DOHH2 (cell line): ENCODE results near the gene MAPK8IP2.

Experiments used
- H3F3A ChIP-seq: fragments of 200-600 bp; sonication (generic), shearing (Covaris generic); 2 replicates; pipeline ENCODE4 v1.6.0; 2016; ENCODE audit warnings: antibody characterized with exemption, mild to moderate bottlenecking; ENCODE audit not compliant: control insufficient read depth, insufficient read depth
- H3K27ac ChIP-seq: fragments of 200-600 bp; sonication (generic); 2 replicates; pipeline ENCODE4 v1.5.1; 2014; ENCODE audit warnings: low read depth, mild to moderate bottlenecking, low read length, moderate library complexity
- H3K27me3 ChIP-seq: fragments of 200-600 bp; sonication (generic); 2 replicates; pipeline ENCODE4 v1.6.1; 2014; ENCODE audit warnings: mild to moderate bottlenecking, low read length, mixed read lengths; ENCODE audit not compliant: control insufficient read depth
- H3K36me3 ChIP-seq: fragments of 200-600 bp; sonication (generic); 2 replicates; pipeline ENCODE4 v1.6.1; 2014; ENCODE audit warnings: mild to moderate bottlenecking, low read length, moderate library complexity, mixed read lengths; ENCODE audit not compliant: control insufficient read depth
- H3K4me1 ChIP-seq: fragments of 200-600 bp; sonication (generic); 2 replicates; pipeline ENCODE4 v1.6.1; 2014; ENCODE audit warnings: mild to moderate bottlenecking, low read length, mixed read lengths; ENCODE audit not compliant: control insufficient read depth
- H3K4me2 ChIP-seq: fragments of 200-600 bp; sonication (generic); 2 replicates; pipeline ENCODE4 v1.6.0; 2014; ENCODE audit warnings: mild to moderate bottlenecking, low read length, moderate library complexity
- H3K4me3 ChIP-seq: fragments of 200-600 bp; sonication (generic); 2 replicates; pipeline ENCODE4 v1.5.1; 2014; ENCODE audit warnings: mild to moderate bottlenecking, low read length, mixed read lengths
- H3K79me2 ChIP-seq: fragments of 200-600 bp; sonication (generic); 2 replicates; pipeline ENCODE4 v1.6.1; 2014; ENCODE audit warnings: mild to moderate bottlenecking, low read length, mixed read lengths; ENCODE audit not compliant: control insufficient read depth
- H3K9me2 ChIP-seq: fragments of 200-600 bp; sonication (generic); replicated peaks from 2 replicates; pipeline ENCODE4 v1.6.1; 2014; ENCODE audit warnings: mild to moderate bottlenecking, low read length, mixed read lengths; ENCODE audit not compliant: control insufficient read depth
- H3K9me3 ChIP-seq: fragments of 200-600 bp; sonication (generic); 2 replicates; pipeline ENCODE4 v1.6.1; 2014; ENCODE audit warnings: antibody characterized with exemption, low read length, mixed read lengths; ENCODE audit not compliant: control insufficient read depth, insufficient read depth
- H4K20me1 ChIP-seq: fragments of 200-600 bp; sonication (generic); 2 replicates; pipeline ENCODE4 v1.6.0; 2014; ENCODE audit warnings: low read depth, mild to moderate bottlenecking, antibody characterized with exemption, low read length, moderate library complexity; ENCODE audit not compliant: control insufficient read depth, insufficient read depth
- EZH2phosphoT487 ChIP-seq: fragments of 200-600 bp; sonication (generic); IDR thresholded peaks from 2 replicates; pipeline ENCODE4 v1.6.1; 2017; ENCODE audit warnings: borderline replicate concordance, mild to moderate bottlenecking, antibody characterized with exemption, low read length, moderate library complexity, mixed read lengths
- TF ChIP-seq, protein P1 (sequence below): fragments of 200-600 bp; sonication (generic); IDR thresholded peaks from one replicate; pipeline ENCODE4 v1.5.1; 2014; ENCODE audit warnings: antibody characterized with exemption, mild to moderate bottlenecking, low read depth, low read length; ENCODE audit not compliant: poor library complexity, severe bottlenecking

Gene MAPK8IP2

DNA sequence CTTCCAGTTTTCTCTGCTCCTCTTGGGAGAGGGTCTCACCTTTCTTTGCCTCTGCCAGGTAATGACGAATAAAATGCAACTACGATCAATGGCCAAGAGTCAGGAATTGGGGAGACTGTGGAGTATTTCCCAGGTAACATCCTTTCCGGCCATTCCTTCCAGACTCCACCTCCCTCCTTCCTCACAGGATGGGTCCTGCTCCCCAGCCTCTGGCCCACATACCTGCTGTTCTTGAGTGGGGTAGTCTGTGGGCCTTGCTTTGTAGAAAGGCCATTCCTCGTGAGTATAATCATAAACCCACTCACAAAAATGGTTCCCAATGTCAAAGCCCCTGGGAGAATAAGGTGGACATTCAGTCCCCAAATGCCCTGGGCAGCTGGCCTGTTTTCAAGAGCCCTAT, 20.8 kb upstream of the MAPK8IP2 start:
- Histone ChIP-seq H3K4me2 (no peak overlapping the region), H4K20me1 (no peaks in the 10 kb centered on the region), H3K79me2 (peaks cover 23% of the 10 kb centered on the region), H3K9me3 (no peaks in the 10 kb centered on the region), H3K4me3 (no peak overlapping the region), H3K27ac (no peak overlapping the region), H3K9me2 (no peaks in the 10 kb centered on the region), H3F3A (no peaks in the 10 kb centered on the region), H3K4me1 (peaks cover 16% of the 10 kb centered on the region), H3K27me3 (no peaks in the 10 kb centered on the region), H3K36me3 (peaks cover 65% of the 10 kb centered on the region)
- TF ChIP-seq, protein P1, sequence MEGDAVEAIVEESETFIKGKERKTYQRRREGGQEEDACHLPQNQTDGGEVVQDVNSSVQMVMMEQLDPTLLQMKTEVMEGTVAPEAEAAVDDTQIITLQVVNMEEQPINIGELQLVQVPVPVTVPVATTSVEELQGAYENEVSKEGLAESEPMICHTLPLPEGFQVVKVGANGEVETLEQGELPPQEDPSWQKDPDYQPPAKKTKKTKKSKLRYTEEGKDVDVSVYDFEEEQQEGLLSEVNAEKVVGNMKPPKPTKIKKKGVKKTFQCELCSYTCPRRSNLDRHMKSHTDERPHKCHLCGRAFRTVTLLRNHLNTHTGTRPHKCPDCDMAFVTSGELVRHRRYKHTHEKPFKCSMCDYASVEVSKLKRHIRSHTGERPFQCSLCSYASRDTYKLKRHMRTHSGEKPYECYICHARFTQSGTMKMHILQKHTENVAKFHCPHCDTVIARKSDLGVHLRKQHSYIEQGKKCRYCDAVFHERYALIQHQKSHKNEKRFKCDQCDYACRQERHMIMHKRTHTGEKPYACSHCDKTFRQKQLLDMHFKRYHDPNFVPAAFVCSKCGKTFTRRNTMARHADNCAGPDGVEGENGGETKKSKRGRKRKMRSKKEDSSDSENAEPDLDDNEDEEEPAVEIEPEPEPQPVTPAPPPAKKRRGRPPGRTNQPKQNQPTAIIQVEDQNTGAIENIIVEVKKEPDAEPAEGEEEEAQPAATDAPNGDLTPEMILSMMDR = no peak
- no peak for TF ChIP-seq EZH2phosphoT487

DNA sequence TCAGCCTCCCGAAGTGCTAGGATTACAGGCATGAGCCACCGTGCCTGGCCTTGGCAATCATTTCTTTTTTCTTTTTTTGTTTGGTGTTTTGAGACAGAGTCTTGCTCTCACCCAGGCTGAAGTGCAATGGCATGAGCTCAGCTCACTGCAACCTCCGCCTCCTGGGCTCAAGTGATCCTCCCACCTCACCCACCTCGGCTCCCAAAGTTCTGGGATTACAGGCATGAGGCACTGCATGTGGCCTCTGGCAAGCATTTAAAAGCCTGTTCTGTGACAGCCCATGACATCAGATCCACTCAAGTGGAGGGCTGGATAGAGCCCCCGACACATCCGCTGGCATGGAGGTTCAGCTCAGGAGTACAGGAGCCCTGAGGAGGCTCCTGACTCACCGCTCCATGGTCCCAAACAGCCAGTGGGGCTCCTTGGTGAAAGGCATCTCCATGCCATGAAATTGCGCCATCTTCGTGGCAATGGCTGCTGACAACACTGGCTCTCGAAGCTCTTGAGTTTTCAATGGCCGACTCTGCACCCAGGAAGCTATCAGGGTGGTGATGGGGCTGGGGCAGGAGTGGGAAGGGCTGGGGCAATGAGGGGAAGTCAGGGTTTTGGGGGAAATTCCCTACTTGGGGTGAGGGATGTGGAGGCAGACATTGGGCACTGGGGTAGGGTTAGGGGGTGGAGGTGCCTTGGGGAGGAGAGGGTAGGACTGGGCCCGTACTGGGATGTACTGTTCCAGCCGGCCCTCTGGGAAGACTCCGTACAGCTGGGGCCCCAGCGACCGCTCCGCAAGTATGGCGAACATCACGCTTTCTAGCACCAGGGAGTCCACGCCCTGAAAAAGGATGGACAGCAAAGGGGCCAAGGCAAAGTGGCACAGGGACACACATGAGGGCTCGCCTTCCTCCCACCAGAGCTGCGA, 19.3 kb upstream of the MAPK8IP2 start:
- H3K36me3 ChIP-seq = peaks cover 54% of the 10 kb centered on the region
- H3K27ac ChIP-seq = no peak overlapping the region

DNA sequence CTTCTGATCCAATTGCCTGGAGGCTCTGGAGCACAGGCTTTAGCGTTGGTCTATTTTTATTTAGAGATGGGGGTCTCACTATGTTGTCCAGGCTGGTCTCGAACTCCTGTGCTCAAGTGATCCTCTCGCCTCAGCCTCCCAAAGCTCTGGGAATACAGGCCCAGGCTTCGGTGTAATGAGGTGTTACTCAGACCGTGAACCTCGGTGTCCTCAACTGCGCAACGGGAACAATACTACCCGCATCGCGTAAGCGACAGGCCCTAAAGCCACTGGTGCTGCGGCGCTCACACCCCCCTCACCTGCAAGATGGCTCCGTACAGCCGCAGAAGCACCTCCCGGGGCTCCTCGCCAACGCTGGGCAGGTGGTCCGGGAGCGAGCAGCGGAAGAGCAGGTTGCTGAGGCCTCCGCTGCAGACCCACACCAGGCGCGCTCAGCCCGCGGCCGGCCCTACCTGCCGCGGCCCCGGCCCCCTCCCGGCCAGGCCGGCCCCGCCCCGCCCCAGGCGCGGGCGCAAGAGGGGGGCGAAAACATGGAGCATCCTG, 18.6 kb upstream of the MAPK8IP2 start:
- H3K27ac ChIP-seq = peak overlapping the region; percentile 79
- TF ChIP-seq EZH2phosphoT487 = no peak
- TF ChIP-seq, protein P1 = no peak

More for the DNA sequence above, 19.3 kb upstream of the MAPK8IP2 start:
- H3K4me1 ChIP-seq = peaks cover 16% of the 10 kb centered on the region
- no peaks in the 10 kb centered on the region for H3K27me3 ChIP-seq
- H3K79me2 ChIP-seq = peaks cover 23% of the 10 kb centered on the region
- peak overlapping the region; percentile 82 for H3K4me3 ChIP-seq
- H3K4me2 ChIP-seq = peak overlapping the region; percentile 95
- no peaks in the 10 kb centered on the region for H4K20me1 ChIP-seq
- no peaks in the 10 kb centered on the region for H3F3A ChIP-seq
- no peaks in the 10 kb centered on the region for H3K9me2 ChIP-seq
- H3K9me3 ChIP-seq = no peaks in the 10 kb centered on the region
- TF ChIP-seq, protein P1 = no peak
- no peak for TF ChIP-seq EZH2phosphoT487

More for the DNA sequence above, 18.6 kb upstream of the MAPK8IP2 start:
- no peaks in the 10 kb centered on the region for H3K9me3 ChIP-seq
- H3K9me2 ChIP-seq = no peaks in the 10 kb centered on the region
- peaks cover 47% of the 10 kb centered on the region for H3K36me3 ChIP-seq
- H3F3A ChIP-seq = no peaks in the 10 kb centered on the region
- peaks cover 16% of the 10 kb centered on the region for H3K4me1 ChIP-seq
- H3K27me3 ChIP-seq = no peaks in the 10 kb centered on the region
- H3K4me3 ChIP-seq = peak overlapping the region; percentile 82
- peak overlapping the region; percentile 95 for H3K4me2 ChIP-seq
- H4K20me1 ChIP-seq = no peaks in the 10 kb centered on the region
- peaks cover 23% of the 10 kb centered on the region for H3K79me2 ChIP-seq
